Measurements from ENCODE around the gene LAMA2.

LAMA2 gene

GRCh38 chr6:128857806-128858205, 25.1 kb upstream of the LAMA2 start:
- H2AFZ ChIP-seq (ENCODE audit: low read depth, low read length) = no peak overlapping the region
- no peaks in the 10 kb centered on the region for H3K79me2 ChIP-seq (ENCODE audit: low read length)
- no peaks in the 10 kb centered on the region for H3K9me3 ChIP-seq (ENCODE audit: insufficient read depth, low read length)
- no peak overlapping the region for H3K27ac ChIP-seq (ENCODE audit: low read length)
- no peak overlapping the region for H3K9ac ChIP-seq (ENCODE audit: low read length)
- H3K4me2 ChIP-seq (ENCODE audit: low read length) = no peak overlapping the region
- TF ChIP-seq EZH2phosphoT487 (IDR thresholded peaks at IDR 0.05; ENCODE audit: low read depth) (no peak), CTCF (IDR thresholded peaks at IDR 0.05; ENCODE audit: low read depth, low read length) (no peak)
- no peaks in the 10 kb centered on the region for H3K4me1 ChIP-seq (ENCODE audit: low read length)
- H3K36me3 ChIP-seq (replicated peaks; ENCODE audit: low read depth, low read length) = no peaks in the 10 kb centered on the region
- H4K20me1 ChIP-seq (ENCODE audit: insufficient read depth, low read length) = no peaks in the 10 kb centered on the region
- H3K27me3 ChIP-seq (ENCODE audit: low read depth, low read length) = no peaks in the 10 kb centered on the region
- no peak overlapping the region for H3K4me3 ChIP-seq (ENCODE audit: low read length)

GRCh38 chr6:128860782-128861181, 22.2 kb upstream of the LAMA2 start:
- Histone ChIP-seq H3K36me3 (replicated peaks; ENCODE audit: low read depth, low read length) (no peaks in the 10 kb centered on the region), H3K4me3 (ENCODE audit: low read length) (no peak overlapping the region), H3K27me3 (ENCODE audit: low read depth, low read length) (no peaks in the 10 kb centered on the region), H4K20me1 (ENCODE audit: insufficient read depth, low read length) (no peaks in the 10 kb centered on the region), H3K4me2 (ENCODE audit: low read length) (no peak overlapping the region), H3K79me2 (ENCODE audit: low read length) (no peaks in the 10 kb centered on the region), H3K9me3 (ENCODE audit: insufficient read depth, low read length) (no peaks in the 10 kb centered on the region), H2AFZ (ENCODE audit: low read depth, low read length) (no peak overlapping the region), H3K4me1 (ENCODE audit: low read length) (no peaks in the 10 kb centered on the region), H3K27ac (ENCODE audit: low read length) (no peak overlapping the region), H3K9ac (ENCODE audit: low read length) (no peak overlapping the region)
- no peak for TF ChIP-seq EZH2phosphoT487 (IDR thresholded peaks at IDR 0.05; ENCODE audit: low read depth)
- TF ChIP-seq CTCF (IDR thresholded peaks at IDR 0.05; ENCODE audit: low read depth, low read length) = no peak

GRCh38 chr6:128863983-128864382, 19.0 kb upstream of the LAMA2 start:
- Histone ChIP-seq H3K27ac (ENCODE audit: low read length) (no peak overlapping the region), H3K4me3 (ENCODE audit: low read length) (no peak overlapping the region), H3K9ac (ENCODE audit: low read length) (no peak overlapping the region), H3K4me1 (ENCODE audit: low read length) (no peaks in the 10 kb centered on the region), H4K20me1 (ENCODE audit: insufficient read depth, low read length) (no peaks in the 10 kb centered on the region), H3K36me3 (replicated peaks; ENCODE audit: low read depth, low read length) (no peaks in the 10 kb centered on the region), H3K27me3 (ENCODE audit: low read depth, low read length) (no peaks in the 10 kb centered on the region), H3K79me2 (ENCODE audit: low read length) (no peaks in the 10 kb centered on the region), H3K4me2 (ENCODE audit: low read length) (no peak overlapping the region), H2AFZ (ENCODE audit: low read depth, low read length) (no peak overlapping the region), H3K9me3 (ENCODE audit: insufficient read depth, low read length) (no peaks in the 10 kb centered on the region)
- TF ChIP-seq CTCF (IDR thresholded peaks at IDR 0.05; ENCODE audit: low read depth, low read length) = no peak
- no peak for TF ChIP-seq EZH2phosphoT487 (IDR thresholded peaks at IDR 0.05; ENCODE audit: low read depth)

- Histone ChIP-seq H3K79me2 (ENCODE audit: low read length) (no peaks in the 10 kb centered on the region), H3K9ac (ENCODE audit: low read length) (no peak overlapping the region), H4K20me1 (ENCODE audit: insufficient read depth, low read length) (no peaks in the 10 kb centered on the region), H3K36me3 (replicated peaks; ENCODE audit: low read depth, low read length) (no peaks in the 10 kb centered on the region), H3K4me3 (ENCODE audit: low read length) (no peak overlapping the region), H2AFZ (ENCODE audit: low read depth, low read length) (no peak overlapping the region), H3K27me3 (ENCODE audit: low read depth, low read length) (no peaks in the 10 kb centered on the region), H3K4me1 (ENCODE audit: low read length) (no peaks in the 10 kb centered on the region), H3K9me3 (ENCODE audit: insufficient read depth, low read length) (no peaks in the 10 kb centered on the region), H3K27ac (ENCODE audit: low read length) (no peak overlapping the region), H3K4me2 (ENCODE audit: low read length) (no peak overlapping the region)
- TF ChIP-seq EZH2phosphoT487 (IDR thresholded peaks at IDR 0.05; ENCODE audit: low read depth) (no peak), CTCF (IDR thresholded peaks at IDR 0.05; ENCODE audit: low read depth, low read length) (no peak)
Observed at GRCh38 chr6:128870746-128871145, 12.2 kb upstream of the LAMA2 start.
